Mucosa of descending colon (tissue), 3 donors: ENCODE data around the gene OR1F1. TPM values are rescaled to one million over a fixed set of nuclear protein-coding genes. Genes with fewer than 3 reads are reported as not detected.

Source experiments
- ATAC-seq: fragments of 200-7000 bp; cut with Tn5 transposase; one replicate; pipeline ENCODE4 v1.9.1; 2020; ENCODE audit warnings: mild to moderate bottlenecking, moderate library complexity
- DNase-seq, 3 donors: peaks; one replicate each; pipeline ENCODE4 v3.0.0-alpha.2; 2020
- H3K36me3 ChIP-seq: fragments of 200-600 bp; one replicate; pipeline ENCODE4 v1.8.0; 2021; ENCODE audit warnings: low read depth, mild to moderate bottlenecking
- H3K4me1 ChIP-seq: fragments of 200-600 bp; one replicate; pipeline ENCODE4 v1.8.0; 2021; ENCODE audit warnings: low read depth, mild to moderate bottlenecking
- H3K4me3 ChIP-seq: fragments of 200-600 bp; one replicate; pipeline ENCODE4 v1.8.0; 2021; ENCODE audit warnings: mild to moderate bottlenecking
- H3K9me3 ChIP-seq: fragments of 200-600 bp; one replicate; pipeline ENCODE4 v1.8.0; 2021; ENCODE audit warnings: mild to moderate bottlenecking
- intact Hi-C, 2 donors: fragments of 100-400 bp; cut with DNase I in 1 of 2; cut with micrococcal nuclease in 1 of 2; formaldehyde crosslinking; loops; one replicate each; pipeline versions ENCODE4 v1.11.0 to v1.11.1; 2022; cut with DNase I, micrococcal nuclease
- total RNA-seq, 3 donors: library from RNA; stranded (reverse); fragmentation: NEBNext Ultra II Directional in 2 of 3; extraction: Animal tissue kit (Norgen Biotek cat#: 25700) in 2 of 3; gene quantifications; one replicate each; pipeline versions ENCODE4 v1.2.1 to v1.2.4, GENCODE V29; 2021 to 2023
- TF ChIP-seq, protein P1 (sequence below): fragments of 200-600 bp; IDR thresholded peaks from one replicate; pipeline ENCODE4 v1.8.0; 2022; ENCODE audit warnings: antibody characterized with exemption, mild to moderate bottlenecking
- donor health status: DM: no; HTN: no; CAD: no; lungs with moderate emphysema.
- donor health status: DM: no; HTN: no; CAD: no.
- donor health status: DM: no; HTN: yes; CAD: no.

Gene OR1F1
- total RNA-seq, 3 donors from 2014 or later, result not detected

DNA sequence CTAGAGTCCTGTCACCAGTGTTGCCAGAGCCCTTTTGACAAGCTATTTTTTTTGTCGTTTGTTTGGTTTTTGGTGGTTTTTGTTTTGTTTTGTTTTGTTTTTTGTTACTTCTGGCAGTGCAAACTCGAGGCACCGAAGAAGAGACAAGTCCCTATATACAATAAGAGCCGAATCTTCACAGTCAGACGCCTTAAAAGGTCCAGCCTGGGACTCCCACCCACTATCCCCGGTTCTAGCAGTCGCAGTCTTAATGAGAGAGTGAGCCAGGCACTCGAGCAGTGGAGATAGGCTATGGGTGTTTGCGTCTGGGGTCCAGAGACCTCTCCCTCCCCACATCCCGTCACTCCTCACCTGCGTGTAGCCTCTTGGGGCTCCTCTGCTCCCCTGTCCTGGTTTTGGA, 1.9 kb downstream of the OR1F1 start:
- no peaks in the 10 kb centered on the region for H3K36me3 ChIP-seq
- intact Hi-C loops, result no loop called here
- DNase-seq (no peak), ATAC-seq (no peak)
- no peak overlapping the region for H3K4me3 ChIP-seq
- peaks cover 16% of the 10 kb centered on the region for H3K4me1 ChIP-seq
- no peaks in the 10 kb centered on the region for H3K9me3 ChIP-seq
- TF ChIP-seq, protein P1, sequence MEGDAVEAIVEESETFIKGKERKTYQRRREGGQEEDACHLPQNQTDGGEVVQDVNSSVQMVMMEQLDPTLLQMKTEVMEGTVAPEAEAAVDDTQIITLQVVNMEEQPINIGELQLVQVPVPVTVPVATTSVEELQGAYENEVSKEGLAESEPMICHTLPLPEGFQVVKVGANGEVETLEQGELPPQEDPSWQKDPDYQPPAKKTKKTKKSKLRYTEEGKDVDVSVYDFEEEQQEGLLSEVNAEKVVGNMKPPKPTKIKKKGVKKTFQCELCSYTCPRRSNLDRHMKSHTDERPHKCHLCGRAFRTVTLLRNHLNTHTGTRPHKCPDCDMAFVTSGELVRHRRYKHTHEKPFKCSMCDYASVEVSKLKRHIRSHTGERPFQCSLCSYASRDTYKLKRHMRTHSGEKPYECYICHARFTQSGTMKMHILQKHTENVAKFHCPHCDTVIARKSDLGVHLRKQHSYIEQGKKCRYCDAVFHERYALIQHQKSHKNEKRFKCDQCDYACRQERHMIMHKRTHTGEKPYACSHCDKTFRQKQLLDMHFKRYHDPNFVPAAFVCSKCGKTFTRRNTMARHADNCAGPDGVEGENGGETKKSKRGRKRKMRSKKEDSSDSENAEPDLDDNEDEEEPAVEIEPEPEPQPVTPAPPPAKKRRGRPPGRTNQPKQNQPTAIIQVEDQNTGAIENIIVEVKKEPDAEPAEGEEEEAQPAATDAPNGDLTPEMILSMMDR, result no peak

DNA sequence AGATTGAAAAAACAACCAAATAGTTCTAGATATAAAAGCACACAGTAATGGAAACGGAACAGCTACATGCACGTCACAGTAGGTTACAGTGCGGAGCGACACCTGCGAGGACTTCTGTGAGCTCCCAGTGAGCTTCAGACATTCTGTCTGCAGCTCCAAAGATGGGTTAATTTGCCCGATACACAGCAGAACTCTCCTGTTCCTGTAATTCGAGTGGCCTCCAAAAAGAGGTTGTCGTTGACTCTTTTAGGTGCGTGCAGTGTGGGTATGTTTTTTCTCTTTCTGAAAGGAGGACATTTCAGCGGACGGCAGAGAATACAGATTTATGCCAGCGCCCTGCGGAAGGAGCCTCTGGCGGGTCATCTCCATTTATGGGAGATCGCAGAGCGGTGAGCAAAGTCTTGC, 2.9 kb downstream of the OR1F1 start:
- intact Hi-C loops, result no loop called here
- H3K4me3 ChIP-seq, result no peak overlapping the region
- ATAC-seq (no peak), DNase-seq (no peak)
- H3K36me3 ChIP-seq, result no peaks in the 10 kb centered on the region
- no peaks in the 10 kb centered on the region for H3K9me3 ChIP-seq
- TF ChIP-seq, protein P1, result no peak
- peaks cover 16% of the 10 kb centered on the region for H3K4me1 ChIP-seq

DNA sequence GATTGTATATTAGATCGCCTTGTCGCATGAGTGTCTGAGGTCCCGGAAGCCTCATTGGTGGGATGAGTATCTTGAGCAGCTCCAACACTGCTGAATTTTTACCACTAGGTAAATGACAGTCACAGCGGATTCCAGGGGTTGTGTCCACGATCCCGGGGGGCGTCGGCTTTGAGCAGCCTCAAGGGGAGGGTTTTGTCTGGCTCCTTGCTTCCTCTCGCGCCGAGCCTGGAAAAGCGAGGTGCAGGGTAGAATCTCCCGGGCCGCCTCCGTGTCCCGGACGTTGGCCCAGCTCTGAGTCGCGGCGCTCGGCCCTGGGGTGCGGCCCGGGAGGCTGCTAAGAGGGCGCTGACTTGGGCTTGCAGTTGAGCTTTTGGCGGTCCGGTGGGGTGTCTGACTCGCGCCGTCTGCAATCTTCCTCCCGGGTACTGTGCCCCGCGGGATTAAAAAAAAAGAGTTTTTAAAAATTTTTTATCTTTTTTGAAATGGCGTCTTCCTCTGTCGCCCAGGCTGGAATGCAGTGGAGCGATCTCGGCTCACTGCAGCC, 4.5 kb downstream of the OR1F1 start:
- ATAC-seq (no peak), DNase-seq (no peak)
- TF ChIP-seq, protein P1, result no peak
- H3K9me3 ChIP-seq, result no peaks in the 10 kb centered on the region
- no peaks in the 10 kb centered on the region for H3K36me3 ChIP-seq
- peaks cover 16% of the 10 kb centered on the region for H3K4me1 ChIP-seq
- intact Hi-C loops, result no loop called here
- no peak overlapping the region for H3K4me3 ChIP-seq

DNA sequence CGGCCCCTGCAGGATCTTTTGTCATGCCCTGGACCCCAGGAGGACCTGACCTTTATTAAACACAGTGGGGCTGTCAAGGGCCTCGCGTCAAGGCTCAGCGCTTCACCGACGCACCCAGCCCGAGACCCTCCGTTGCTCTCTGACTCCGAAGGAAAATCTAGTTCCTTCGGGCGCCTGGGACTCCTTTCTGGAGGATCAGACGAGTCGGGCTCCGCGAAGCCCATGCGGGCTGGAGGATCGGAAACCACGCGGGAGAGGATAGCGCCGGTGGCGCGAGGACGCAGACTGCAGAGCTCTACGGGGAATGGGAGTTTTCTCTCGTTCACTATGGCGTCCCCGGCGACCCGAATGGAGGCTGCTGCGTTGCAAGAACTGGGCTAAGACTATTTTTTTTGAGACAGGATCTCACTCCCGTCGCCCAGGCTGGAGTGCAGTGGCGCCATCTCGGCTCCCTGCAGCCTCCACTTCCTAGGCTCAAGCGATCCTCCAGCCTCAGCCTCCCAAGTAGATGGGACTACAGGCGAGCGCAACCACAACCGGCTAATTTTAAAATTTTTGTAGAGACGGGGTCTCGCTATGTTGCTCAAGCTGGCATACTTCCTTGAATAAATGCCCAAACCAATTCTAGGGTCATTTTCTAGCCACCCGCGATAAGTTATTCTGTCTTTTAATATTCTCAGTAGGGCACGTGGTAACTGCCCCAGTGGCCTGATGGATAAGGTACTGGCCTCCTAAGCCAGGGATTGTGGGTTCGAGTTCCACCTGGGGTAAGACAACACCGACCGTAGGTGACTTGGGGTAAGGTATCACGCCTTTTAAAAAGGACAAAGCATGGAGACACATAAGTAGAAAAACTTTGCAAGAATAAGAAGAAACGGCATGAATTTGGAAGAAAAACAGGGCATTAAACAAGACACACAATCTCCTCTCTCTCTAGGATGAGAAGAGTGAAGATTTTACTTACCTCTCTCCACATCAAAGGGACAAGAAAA, 5.5 kb downstream of the OR1F1 start:
- H3K9me3 ChIP-seq, result no peaks in the 10 kb centered on the region
- no peak for DNase-seq
- intact Hi-C loops, result no loop called here
- TF ChIP-seq, protein P1, result no peak
- ATAC-seq, result no peak
- no peak overlapping the region for H3K4me3 ChIP-seq
- peaks cover 12% of the 10 kb centered on the region for H3K4me1 ChIP-seq
- H3K36me3 ChIP-seq, result no peaks in the 10 kb centered on the region

GRCh38 chr16:3194792-3195191, 6.8 kb downstream of the OR1F1 start:
- ATAC-seq, result no peak
- H3K4me1 ChIP-seq, result no peaks in the 10 kb centered on the region
- no peaks in the 10 kb centered on the region for H3K36me3 ChIP-seq
- TF ChIP-seq, protein P1, result no peak
- intact Hi-C loops, result no loop called here
- no peak for DNase-seq
- no peak overlapping the region for H3K4me3 ChIP-seq
- no peaks in the 10 kb centered on the region for H3K9me3 ChIP-seq
